ENCODE data around the gene ADPRH. TPM values are rescaled to one million over a fixed set of nuclear protein-coding genes. Genes with fewer than 3 reads are reported as not detected.

Gene ADPRH
- total and polyA plus RNA-seq, 7 donors: 1.2 to 11.6 (median 7.2) TPM

DNA sequence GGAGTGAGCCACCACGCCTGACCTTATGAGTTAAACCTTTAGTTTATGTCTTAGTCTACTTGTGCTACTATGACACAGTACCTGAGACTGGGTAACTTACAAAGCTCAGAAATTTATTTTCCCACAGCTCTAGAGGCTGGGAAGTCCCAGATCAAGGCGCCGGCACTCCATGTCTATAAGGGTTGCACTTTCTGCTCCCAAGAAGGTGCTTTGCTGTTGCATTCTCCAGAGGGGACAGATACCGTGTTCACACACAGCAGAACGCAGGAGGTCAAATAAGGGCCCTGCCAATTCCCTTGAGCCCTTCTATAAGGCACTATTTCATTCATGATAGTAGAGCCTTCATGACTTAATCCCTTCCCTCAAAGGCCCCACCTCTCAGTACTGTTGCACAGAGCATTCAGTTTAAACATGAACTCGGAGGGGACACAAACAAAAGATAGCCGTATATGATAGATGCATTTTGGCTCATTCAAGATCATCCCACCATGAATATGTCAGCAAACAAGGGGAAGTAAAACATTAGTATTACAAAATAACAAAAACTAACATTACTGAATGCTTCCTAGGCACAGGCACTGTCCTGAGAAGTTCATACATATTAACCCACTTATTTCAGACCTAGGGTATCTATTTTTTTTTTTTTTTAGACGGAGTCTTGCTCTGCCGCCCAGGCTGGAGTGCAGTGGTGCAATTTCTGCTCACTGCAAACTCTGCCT, 44.9 kb downstream of the ADPRH start:
- H3K4me3 ChIP-seq: no peak overlapping the region
- H3K9me3 ChIP-seq: no peaks in the 10 kb centered on the region
- H3K36me3 ChIP-seq: no peaks in the 10 kb centered on the region
- TF ChIP-seq EP300 (IDR thresholded peaks at IDR 0.05): no peak
- TF ChIP-seq POLR2A (IDR thresholded peaks at IDR 0.05): no peak
- TF ChIP-seq, protein P1, sequence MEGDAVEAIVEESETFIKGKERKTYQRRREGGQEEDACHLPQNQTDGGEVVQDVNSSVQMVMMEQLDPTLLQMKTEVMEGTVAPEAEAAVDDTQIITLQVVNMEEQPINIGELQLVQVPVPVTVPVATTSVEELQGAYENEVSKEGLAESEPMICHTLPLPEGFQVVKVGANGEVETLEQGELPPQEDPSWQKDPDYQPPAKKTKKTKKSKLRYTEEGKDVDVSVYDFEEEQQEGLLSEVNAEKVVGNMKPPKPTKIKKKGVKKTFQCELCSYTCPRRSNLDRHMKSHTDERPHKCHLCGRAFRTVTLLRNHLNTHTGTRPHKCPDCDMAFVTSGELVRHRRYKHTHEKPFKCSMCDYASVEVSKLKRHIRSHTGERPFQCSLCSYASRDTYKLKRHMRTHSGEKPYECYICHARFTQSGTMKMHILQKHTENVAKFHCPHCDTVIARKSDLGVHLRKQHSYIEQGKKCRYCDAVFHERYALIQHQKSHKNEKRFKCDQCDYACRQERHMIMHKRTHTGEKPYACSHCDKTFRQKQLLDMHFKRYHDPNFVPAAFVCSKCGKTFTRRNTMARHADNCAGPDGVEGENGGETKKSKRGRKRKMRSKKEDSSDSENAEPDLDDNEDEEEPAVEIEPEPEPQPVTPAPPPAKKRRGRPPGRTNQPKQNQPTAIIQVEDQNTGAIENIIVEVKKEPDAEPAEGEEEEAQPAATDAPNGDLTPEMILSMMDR (IDR thresholded peaks at IDR 0.05): no peak
- no peak for TF ChIP-seq POLR2AphosphoS5 (IDR thresholded peaks at IDR 0.05)
- no peaks in the 10 kb centered on the region for H3K27me3 ChIP-seq
- H3K27ac ChIP-seq: no peak overlapping the region
- no peak for DNase-seq
- intact Hi-C loops (cut with DNase I): no loop called here
- 91 to 92% methylated on average over 9 of the region's 9 CpGs for WGBS, 2 donors
- peaks cover 0 to 11% (median 0%) of the 10 kb centered on the region in 4 donors for H3K4me1 ChIP-seq

DNA sequence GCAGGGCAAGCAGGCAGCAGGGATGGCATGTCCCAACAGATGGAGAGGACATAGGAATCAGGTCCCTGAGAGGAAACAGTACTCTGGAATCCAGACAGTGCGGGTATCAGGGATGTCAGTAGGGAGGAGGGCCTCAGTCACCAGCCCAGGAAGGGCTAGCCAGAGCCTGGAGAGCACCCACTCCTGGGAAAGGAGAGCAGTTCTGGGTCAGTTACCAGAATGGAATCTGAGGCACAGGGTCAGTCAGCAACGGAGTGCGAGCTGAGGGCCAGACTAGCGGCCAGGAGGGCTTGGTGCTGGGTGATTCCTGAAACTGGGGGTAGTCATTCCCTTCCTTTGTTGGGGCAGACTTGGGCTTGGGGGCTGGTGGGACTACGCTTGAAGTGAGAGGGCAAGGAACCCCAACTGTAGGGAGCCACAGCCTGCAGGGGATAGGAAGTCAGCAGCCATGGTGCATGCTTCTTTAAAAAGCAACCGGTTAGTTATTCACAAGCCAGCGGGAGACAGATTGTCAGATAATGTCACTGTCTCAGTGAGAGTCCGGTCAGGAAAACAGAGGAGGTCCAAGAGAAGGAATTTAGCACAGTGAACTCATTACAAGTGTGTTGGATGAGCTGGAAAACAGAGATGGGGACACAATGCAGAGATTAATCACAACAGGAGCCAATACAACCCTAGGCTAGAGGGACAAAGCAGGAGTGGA, 46.3 kb downstream of the ADPRH start:
- DNase-seq: no peak
- 86 to 89% methylated on average over 8 of the region's 8 CpGs for WGBS, 2 donors
- Histone ChIP-seq H3K27ac (no peak overlapping the region), H3K4me3 (no peak overlapping the region), H3K27me3 (no peaks in the 10 kb centered on the region), H3K36me3 (no peaks in the 10 kb centered on the region), H3K4me1 (peaks cover 0 to 11% (median 7%) of the 10 kb centered on the region in 4 donors), H3K9me3 (no peaks in the 10 kb centered on the region)
- intact Hi-C loops (cut with DNase I): no loop called here
- TF ChIP-seq EP300 (IDR thresholded peaks at IDR 0.05) (no peak), POLR2AphosphoS5 (IDR thresholded peaks at IDR 0.05) (no peak), POLR2A (IDR thresholded peaks at IDR 0.05) (no peak)
- TF ChIP-seq, protein P1 (IDR thresholded peaks at IDR 0.05): no peak

DNA sequence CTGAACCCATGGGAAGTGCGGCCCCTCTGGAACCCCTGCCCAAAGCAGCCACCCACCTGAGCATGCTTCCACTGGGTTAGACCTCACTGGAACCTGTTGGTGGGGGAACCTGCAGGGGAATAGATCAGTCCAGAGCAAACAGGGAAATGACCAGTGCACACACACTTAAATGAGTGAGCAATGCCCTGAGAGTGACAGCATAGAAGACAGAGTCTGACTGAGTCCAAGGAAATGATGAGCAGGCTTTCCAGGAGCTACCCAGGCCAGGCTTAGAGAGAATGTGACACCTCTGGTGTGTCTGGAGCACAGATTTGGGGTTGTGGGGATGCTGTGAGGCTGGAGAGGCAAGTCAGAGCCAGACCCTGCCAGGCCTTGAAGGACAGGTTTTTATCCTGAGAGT, 46.9 kb downstream of the ADPRH start:
- Histone ChIP-seq H3K27ac (no peak overlapping the region), H3K4me1 (peaks cover 0 to 15% (median 9%) of the 10 kb centered on the region in 4 donors), H3K27me3 (no peaks in the 10 kb centered on the region), H3K4me3 (no peak overlapping the region), H3K9me3 (no peaks in the 10 kb centered on the region), H3K36me3 (no peaks in the 10 kb centered on the region)
- intact Hi-C loops (cut with DNase I): no loop called here
- DNase-seq: no peak
- TF ChIP-seq POLR2AphosphoS5 (IDR thresholded peaks at IDR 0.05) (no peak), POLR2A (IDR thresholded peaks at IDR 0.05) (no peak), EP300 (IDR thresholded peaks at IDR 0.05) (no peak)
- TF ChIP-seq, protein P1 (IDR thresholded peaks at IDR 0.05): no peak
- 89 to 94% methylated on average over 1 of the region's 1 CpG for WGBS, 2 donors

DNA sequence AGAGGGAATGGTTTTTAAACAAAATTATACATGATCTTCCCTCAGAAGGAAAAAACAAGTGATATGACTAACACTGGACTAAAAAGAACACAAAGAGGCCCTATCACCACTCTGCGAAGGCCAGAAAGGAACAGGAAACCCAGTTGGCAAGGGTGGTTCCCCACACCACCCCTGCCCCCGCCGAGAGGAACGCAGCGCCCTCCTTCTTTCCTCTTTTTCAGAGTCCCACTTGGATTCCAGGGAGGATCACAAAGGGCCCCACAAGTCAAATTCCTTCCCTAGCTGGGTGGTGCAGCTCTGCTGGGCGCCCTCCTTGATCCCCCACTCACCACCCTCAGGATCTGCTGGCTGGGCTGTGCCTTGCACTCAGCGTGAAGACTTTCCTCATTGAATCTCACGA, 48.2 kb downstream of the ADPRH start:
- TF ChIP-seq POLR2AphosphoS5 (IDR thresholded peaks at IDR 0.05) (no peak), POLR2A (IDR thresholded peaks at IDR 0.05) (no peak), EP300 (IDR thresholded peaks at IDR 0.05) (no peak)
- TF ChIP-seq, protein P1 (IDR thresholded peaks at IDR 0.05): no peak
- H3K4me1 ChIP-seq: peaks cover 0 to 27% (median 9%) of the 10 kb centered on the region in 4 donors
- 58 to 82% methylated on average over 8 of the region's 8 CpGs for WGBS, 2 donors
- DNase-seq: no peak
- no peaks in the 10 kb centered on the region for H3K27me3 ChIP-seq
- no peaks in the 10 kb centered on the region for H3K36me3 ChIP-seq
- H3K4me3 ChIP-seq: no peak overlapping the region
- intact Hi-C loops (cut with DNase I): no loop called here
- peak overlapping the region in 2 of 4 donors; percentile 6 to 50 for H3K27ac ChIP-seq
- no peaks in the 10 kb centered on the region for H3K9me3 ChIP-seq
